GM21723 (cell line): Measurements from ENCODE around the gene SLC17A9.

Experiments used
- ATAC-seq: cut with Tn5 transposase; IDR thresholded peaks from one replicate; pipeline ENCODE4 v1.9.1; 2021; ENCODE audit warnings: mild to moderate bottlenecking, moderate library complexity; ENCODE audit not compliant: unreplicated experiment

SLC17A9 gene

GRCh38 chr20:63015147-63015661 lies 62.7 kb downstream of the SLC17A9 start:
- no peak for ATAC-seq

GRCh38 chr20:63015662-63016361 lies 63.3 kb downstream of the SLC17A9 start:
- ATAC-seq, result no peak

- ATAC-seq, result no peak
These were observed 64.1 kb downstream of the SLC17A9 start for GRCh38 chr20:63016514-63017075.

GRCh38 chr20:63017076-63017825 lies 64.7 kb downstream of the SLC17A9 start:
- ATAC-seq, result no peak

DNA sequence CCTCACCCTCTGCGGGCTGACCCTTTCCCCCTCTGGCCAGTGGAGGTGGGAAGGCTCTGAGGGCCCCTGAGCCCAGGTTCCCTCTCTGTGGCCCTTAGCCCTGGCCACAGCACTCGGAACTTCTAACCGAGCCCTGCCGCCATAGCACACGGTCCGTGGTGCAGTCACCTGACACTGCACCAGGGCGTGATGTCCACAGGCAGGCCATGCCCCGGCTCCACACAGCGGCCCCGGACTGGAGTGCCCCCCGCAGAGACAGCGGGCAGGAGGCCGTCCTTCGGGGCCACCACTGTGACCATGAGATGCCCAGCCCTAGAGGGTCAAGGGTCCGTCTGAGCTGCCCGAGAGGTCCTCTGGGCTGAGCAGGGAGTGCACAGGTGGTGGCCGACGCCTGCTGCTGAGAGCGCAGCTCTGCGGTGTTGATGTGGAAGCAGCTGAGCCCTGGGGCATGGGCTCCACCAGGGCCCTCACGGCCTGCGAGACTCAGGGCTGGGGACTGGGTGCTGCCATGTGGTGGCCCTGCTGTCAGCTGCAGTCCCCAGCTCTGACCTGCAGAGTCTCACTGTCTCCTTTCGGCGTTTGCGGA lies 65.4 kb downstream of the SLC17A9 start:
- ATAC-seq, result no peak
